HG03060 (cell line): Measurements from ENCODE around the gene R3HCC1L.
"Not testable (repeated sequence)": the region's sequence is repeated elsewhere in the genome, so short reads cannot be mapped to it uniquely, and the experiment has no call there.

Experiments
- ATAC-seq: cut with Tn5 transposase; IDR thresholded peaks from one replicate; pipeline ENCODE4 v1.9.1; 2021; ENCODE audit warnings: low read depth, moderate number of reproducible peaks; ENCODE audit not compliant: unreplicated experiment

R3HCC1L gene

GRCh38 chr10:98170249-98171117 lies 36.0 kb downstream of the R3HCC1L start:
- ATAC-seq = no peak

- ATAC-seq = no peak
Measured at GRCh38 chr10:98172073-98172472, 37.6 kb downstream of the R3HCC1L start.

GRCh38 chr10:98172495-98172894 lies 38.0 kb downstream of the R3HCC1L start:
- ATAC-seq = no peak

GRCh38 chr10:98173260-98173659 lies 38.8 kb downstream of the R3HCC1L start:
- ATAC-seq = no peak

GRCh38 chr10:98182351-98182915 lies 48.0 kb downstream of the R3HCC1L start:
- ATAC-seq = not testable (repeated sequence)

- ATAC-seq = no peak
Measured at GRCh38 chr10:98186681-98187080, 52.2 kb downstream of the R3HCC1L start.

- ATAC-seq = not testable (repeated sequence)
Measured at GRCh38 chr10:98190773-98191172, 56.3 kb downstream of the R3HCC1L start.

- ATAC-seq = no peak
Measured at GRCh38 chr10:98193037-98193436, 58.6 kb downstream of the R3HCC1L start.

- ATAC-seq = no peak
Measured at GRCh38 chr10:98194633-98195032, 60.2 kb downstream of the R3HCC1L start.

GRCh38 chr10:98195120-98195519 lies 60.7 kb downstream of the R3HCC1L start:
- no peak for ATAC-seq

- ATAC-seq = no peak
Measured at GRCh38 chr10:98196985-98197384, 62.5 kb downstream of the R3HCC1L start.

GRCh38 chr10:98201760-98202159 lies 67.3 kb downstream of the R3HCC1L start:
- ATAC-seq = no peak

- no peak for ATAC-seq
Measured at GRCh38 chr10:98202378-98202777, 67.9 kb downstream of the R3HCC1L start.

- ATAC-seq = no peak
Measured at GRCh38 chr10:98205351-98205750, 70.9 kb downstream of the R3HCC1L start.

GRCh38 chr10:98208925-98209324 lies 74.5 kb downstream of the R3HCC1L start:
- ATAC-seq = no peak

GRCh38 chr10:98209441-98209840 lies 75.0 kb downstream of the R3HCC1L start:
- ATAC-seq = no peak

- no peak for ATAC-seq
Measured at GRCh38 chr10:98212196-98212595, 77.7 kb downstream of the R3HCC1L start.

- no peak for ATAC-seq
Measured at GRCh38 chr10:98213740-98214139, 79.3 kb downstream of the R3HCC1L start.

GRCh38 chr10:98215373-98215772 lies 80.9 kb downstream of the R3HCC1L start:
- no peak for ATAC-seq

- ATAC-seq = no peak
Measured at GRCh38 chr10:98217801-98218200, 83.3 kb downstream of the R3HCC1L start.

- ATAC-seq = no peak
Measured at GRCh38 chr10:98223874-98224273, 89.4 kb downstream of the R3HCC1L start.

GRCh38 chr10:98224509-98224908 lies 90.1 kb downstream of the R3HCC1L start:
- ATAC-seq = no peak
